Ishikawa (cell line): ENCODE measurements around the gene EFCAB3.

ENCODE experiments used
- CEBPB ChIP-seq: IDR thresholded peaks from 2 replicates; pipeline ENCODE4 v1.6.1; 2012
- CREB1 ChIP-seq: IDR thresholded peaks from 2 replicates; pipeline ENCODE4 v1.6.1; 2012; ENCODE audit warnings: low read depth
- EGR1 ChIP-seq: IDR thresholded peaks from 2 replicates; pipeline ENCODE4 v1.6.1; 2012
- EP300 ChIP-seq: IDR thresholded peaks from 2 replicates; pipeline ENCODE4 v1.6.1; 2012; ENCODE audit warnings: borderline replicate concordance
- FOXM1 ChIP-seq: IDR thresholded peaks from 2 replicates; pipeline ENCODE4 v1.6.1; 2012; ENCODE audit warnings: low read depth, borderline replicate concordance
- MAX ChIP-seq: IDR thresholded peaks from 2 replicates; pipeline ENCODE4 v1.6.1; 2012
- NFIC ChIP-seq: IDR thresholded peaks from 2 replicates; pipeline ENCODE4 v1.6.1; 2012
- RAD21 ChIP-seq: IDR thresholded peaks from 2 replicates; pipeline ENCODE4 v1.6.1; 2012; ENCODE audit warnings: low read depth
- REST ChIP-seq: IDR thresholded peaks from 2 replicates; pipeline ENCODE4 v1.6.1; 2012; ENCODE audit warnings: low read depth, mild to moderate bottlenecking
- TAF1 ChIP-seq: IDR thresholded peaks from 2 replicates; pipeline ENCODE4 v1.6.1; 2012; ENCODE audit warnings: low read depth, mild to moderate bottlenecking
- TCF12 ChIP-seq: IDR thresholded peaks from 2 replicates; pipeline ENCODE4 v1.6.1; 2012; ENCODE audit warnings: low read depth
- TEAD4 ChIP-seq: IDR thresholded peaks from 2 replicates; pipeline ENCODE4 v1.6.1; 2012
- USF1 ChIP-seq: IDR thresholded peaks from 2 replicates; pipeline ENCODE4 v1.6.1; 2012
- YY1 ChIP-seq: IDR thresholded peaks from 2 replicates; pipeline ENCODE4 v1.6.1; 2012; ENCODE audit warnings: low read depth
- ZBTB7A ChIP-seq: IDR thresholded peaks from 2 replicates; pipeline ENCODE4 v1.6.1; 2012; ENCODE audit warnings: low read depth

The EFCAB3 gene

GRCh38 chr17:62398891-62399290 is 18.5 kb downstream of the EFCAB3 start:
- TF ChIP-seq EGR1: no peak
- TF ChIP-seq MAX: no peak
- no peak for TF ChIP-seq YY1
- TF ChIP-seq ZBTB7A: no peak
- TF ChIP-seq NFIC: no peak
- no peak for TF ChIP-seq FOXM1
- no peak for TF ChIP-seq REST
- TF ChIP-seq RAD21: no peak

DNA sequence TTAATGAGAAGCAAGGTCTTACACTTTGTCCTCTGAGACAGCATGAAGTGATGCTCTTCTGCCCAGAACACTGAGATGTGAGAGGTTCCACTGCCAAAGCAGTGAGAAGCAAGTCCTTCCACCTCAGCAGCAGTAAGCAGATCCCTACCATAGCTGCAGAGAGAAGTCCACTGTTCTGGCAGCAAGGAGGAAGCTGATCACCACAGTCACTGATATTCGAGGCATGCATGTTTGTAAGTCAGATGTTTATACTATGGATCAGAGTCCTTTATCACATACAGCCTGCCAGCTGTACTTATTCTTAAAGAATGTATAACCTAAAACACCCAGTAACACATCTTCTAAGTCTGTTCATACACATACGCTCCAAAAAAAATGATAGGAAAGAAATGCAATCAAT is 25.1 kb downstream of the EFCAB3 start:
- no peak for TF ChIP-seq YY1
- no peak for TF ChIP-seq MAX
- TF ChIP-seq TEAD4: no peak

DNA sequence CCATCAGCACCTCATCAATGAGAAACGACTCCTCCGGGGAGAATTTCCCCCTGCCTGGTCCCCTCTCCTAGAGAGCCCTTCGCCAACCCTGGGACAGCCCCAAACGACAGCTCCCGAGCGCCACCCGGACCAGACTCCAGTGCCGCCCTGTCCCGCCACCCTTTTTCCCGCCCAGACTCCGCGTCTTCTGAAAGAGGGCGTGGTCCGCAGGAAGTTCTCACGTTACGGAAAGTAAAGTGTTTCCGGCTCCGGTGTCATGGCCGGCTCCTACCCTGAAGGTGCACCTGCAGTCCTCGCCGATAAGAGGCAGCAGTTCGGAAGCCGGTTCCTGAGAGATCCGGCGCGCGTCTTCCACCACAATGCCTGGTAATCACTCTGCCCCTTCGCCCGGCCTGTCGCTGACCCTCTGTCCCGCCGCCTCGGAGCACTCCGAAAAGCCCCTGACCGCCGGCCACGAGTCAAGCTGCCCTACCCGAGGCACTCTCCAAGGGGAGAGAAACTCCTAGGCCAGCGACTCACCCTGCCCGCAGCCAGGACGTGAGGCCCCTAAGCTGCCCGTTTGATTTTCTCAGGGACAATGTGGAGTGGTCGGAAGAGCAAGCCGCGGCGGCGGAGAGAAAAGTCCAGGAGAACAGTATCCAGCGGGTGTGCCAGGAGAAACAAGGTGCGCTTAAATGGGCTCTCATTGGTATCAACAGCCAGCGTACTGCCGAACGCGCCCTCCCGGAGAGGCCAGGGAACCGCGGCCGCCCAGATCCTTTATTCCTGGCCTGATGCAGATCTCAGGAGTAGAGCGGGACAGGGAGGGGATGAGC is 43.5 kb downstream of the EFCAB3 start, which contains the start of gene METTL2A:
TSS of gene METTL2A (plus strand) at position 251 of the 815 bp plus-strand sequence. CDS start at position 257, 6 bp downstream.
- peak; percentile 96 for TF ChIP-seq TAF1
- TF ChIP-seq USF1: peak; percentile 26; the same call in 1 of the 2 replicates
- TF ChIP-seq YY1: peak; percentile 97
- TF ChIP-seq MAX: peak; percentile 94
- TF ChIP-seq FOXM1: peak; percentile 29; the same call in 1 of the 2 replicates
- TF ChIP-seq TCF12: peak; percentile 69

DNA sequence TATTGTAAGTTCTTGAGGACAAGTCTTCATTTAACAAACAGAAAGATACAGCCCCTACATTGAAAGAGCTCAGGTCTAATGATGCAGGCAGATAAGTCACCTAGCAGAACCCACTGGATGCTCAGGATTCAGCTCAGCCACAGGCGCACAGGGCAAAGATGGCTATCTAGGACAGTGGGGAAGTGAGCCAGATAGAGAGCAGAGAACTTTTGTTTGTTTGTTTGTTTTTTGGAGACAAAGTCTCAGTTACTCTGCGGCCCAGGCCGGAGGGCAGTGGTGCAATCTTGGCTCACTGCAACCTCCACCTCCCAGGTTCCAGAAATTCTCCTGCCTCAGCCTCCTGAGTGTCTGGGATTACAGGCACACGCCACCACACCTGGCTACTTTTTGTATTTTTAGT is 63.7 kb downstream of the EFCAB3 start:
- no peak for TF ChIP-seq TEAD4
- TF ChIP-seq REST: no peak
- no peak for TF ChIP-seq CREB1
- TF ChIP-seq CEBPB: no peak
- no peak for TF ChIP-seq RAD21
- TF ChIP-seq YY1: no peak
- no peak for TF ChIP-seq TAF1
- TF ChIP-seq EGR1: no peak
- no peak for TF ChIP-seq TCF12
- no peak for TF ChIP-seq USF1
- TF ChIP-seq MAX: no peak
- no peak for TF ChIP-seq NFIC
- no peak for TF ChIP-seq ZBTB7A
- no peak for TF ChIP-seq EP300
- no peak for TF ChIP-seq FOXM1

- TF ChIP-seq NFIC: no peak
- no peak for TF ChIP-seq EP300
- no peak for TF ChIP-seq CEBPB
Measured at GRCh38 chr17:62456016-62456415, 75.7 kb downstream of the EFCAB3 start.
